Measurements from ENCODE around the gene ANXA11.
A peak's percentile ranks its signal among the peaks of the same experiment; 100 is the strongest.
"Not testable (repeated sequence)": the region's sequence is repeated elsewhere in the genome, so short reads cannot be mapped to it uniquely, and the experiment has no call there.

Gene ANXA11

GRCh38 chr10:80144696-80145131 lies 60.6 kb downstream of the ANXA11 start:
- DNase-seq = peak; percentile 15

DNA sequence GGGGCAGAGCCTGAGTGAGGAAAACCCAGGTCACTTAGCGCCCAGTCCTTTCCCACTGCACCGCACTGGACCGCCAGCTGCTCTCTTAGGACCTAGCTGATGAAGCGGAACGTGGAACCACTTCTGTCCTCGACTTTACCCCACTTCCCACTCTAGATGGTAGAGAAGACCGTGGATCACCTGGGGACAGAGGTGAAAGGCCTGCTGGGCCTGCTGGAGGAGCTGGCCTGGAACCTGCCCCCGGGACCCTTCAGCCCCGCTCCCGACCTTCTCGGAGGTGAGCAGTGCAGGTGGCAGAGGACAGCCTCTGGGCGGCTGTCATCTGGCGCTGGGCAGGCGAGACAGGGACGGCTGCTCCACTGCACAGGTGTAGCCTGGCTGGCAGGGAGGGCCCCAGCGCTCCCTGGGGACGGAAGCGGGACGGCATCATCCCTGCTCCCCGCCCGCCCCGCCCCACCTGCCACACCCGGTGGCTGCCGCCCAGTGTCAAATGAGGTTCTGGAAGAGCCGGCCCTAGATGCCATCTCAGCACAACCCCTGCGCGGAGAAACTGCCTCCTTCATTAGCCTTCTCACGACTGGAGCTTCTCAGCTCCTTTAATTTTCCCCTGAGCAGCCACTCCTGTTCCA lies 61.2 kb downstream of the ANXA11 start:
- DNase-seq = peak; percentile 17

DNA sequence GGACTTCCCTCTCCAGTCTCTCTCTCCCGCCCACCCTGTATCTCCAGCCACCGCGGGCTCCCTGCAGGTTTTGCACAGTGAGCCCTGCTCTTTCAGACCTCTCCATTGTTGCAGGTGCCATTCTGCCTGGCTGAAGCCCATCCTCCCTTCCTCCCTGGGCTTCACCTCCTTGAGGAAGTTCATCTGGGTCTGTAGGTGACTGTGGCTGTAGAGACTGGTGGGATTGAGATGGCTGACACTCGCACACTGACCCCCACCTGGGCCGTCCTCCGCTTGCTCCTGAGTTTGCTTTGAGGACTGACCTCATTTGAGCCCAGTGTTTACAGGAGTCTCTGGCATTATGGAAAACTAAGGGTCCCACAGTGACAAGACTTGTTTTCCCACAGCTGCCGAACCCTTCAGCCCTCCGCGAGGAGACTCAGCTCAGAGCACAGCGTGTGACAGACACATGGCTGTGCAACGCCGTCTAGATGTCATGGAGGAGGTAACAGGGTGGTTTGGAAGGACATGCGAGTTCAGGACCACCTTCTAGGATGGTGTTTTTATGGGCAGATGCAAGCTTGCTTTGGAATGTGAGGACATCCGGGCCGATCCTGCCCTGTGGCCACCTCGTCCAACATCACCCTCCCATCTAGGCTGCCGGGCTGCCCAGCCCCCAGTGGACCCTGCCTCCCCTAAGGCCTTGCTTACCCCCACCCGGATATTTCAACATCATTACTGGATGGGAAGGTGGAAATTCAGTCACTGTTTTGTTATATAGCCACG lies 63.5 kb downstream of the ANXA11 start:
- no peak for DNase-seq

- no peak for DNase-seq
Measured at GRCh38 chr10:80140251-80140650, 65.1 kb downstream of the ANXA11 start.

DNA sequence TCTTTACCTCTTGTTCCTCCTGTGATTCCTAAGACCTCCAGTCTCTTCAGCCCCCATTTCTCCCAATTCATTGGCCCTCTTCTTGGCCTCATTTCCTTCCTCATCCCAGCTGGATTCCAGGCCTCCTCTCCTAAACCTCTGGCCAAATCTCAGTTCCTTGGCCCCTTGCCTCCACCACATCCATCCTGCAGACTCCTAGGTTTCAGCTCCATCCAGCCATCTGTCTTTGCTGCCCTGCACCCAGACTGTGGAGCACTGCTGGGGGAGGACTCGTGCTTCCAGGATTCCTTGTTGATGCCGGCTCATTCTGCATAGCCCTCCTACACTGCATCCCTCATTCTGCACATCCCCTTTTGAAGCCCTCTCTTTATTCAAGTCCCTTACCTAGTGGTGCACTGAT lies 66.1 kb downstream of the ANXA11 start:
- no peak for DNase-seq

DNA sequence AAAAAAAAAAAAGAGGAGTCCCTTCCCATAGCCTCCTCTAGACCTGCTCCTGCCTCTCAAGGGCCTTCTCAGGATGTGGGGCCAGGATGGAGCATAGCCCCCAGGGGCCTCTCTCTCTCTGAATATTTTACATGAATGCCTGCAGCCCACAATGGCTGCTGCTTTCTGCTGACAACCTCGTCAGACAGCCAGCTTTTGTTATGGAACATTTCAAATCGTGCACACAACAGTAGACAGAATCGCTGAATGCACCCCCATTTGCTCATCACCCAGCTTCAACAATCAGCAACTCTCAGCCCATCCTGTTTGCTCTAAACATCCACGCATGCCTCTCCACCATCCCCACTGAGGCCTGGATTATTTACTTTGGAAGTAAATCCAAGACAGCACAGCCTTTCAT lies 67.4 kb downstream of the ANXA11 start:
- DNase-seq = no peak

GRCh38 chr10:80137031-80137862 lies 68.1 kb downstream of the ANXA11 start:
- no peak for DNase-seq

GRCh38 chr10:80136134-80136571 lies 69.2 kb downstream of the ANXA11 start:
- no peak for DNase-seq

GRCh38 chr10:80133687-80134086 lies 71.7 kb downstream of the ANXA11 start:
- DNase-seq = not testable (repeated sequence)

DNA sequence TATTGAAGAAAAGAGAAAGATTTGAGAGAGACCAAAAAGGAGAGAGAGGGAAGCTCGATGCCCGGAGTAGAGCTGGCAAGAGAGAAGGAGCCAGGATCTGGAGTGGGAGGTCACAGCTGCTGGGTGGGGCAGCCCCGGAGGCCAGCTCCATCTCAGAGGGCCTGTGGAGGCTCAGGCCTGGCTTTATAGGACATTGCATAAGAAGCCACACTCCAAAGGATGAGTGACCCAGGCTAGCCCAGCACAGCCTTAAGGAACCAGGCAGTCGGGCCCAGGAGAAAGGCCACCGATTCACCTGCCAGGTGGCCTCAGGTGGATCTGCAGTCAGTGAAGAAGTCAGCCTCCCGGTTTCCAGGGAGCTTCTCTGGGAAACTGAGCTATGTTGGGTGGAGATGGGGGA lies 72.1 kb downstream of the ANXA11 start:
- DNase-seq = no peak

GRCh38 chr10:80132299-80133139 lies 72.8 kb downstream of the ANXA11 start, which contains the start of gene PLAC9:
Gene PLAC9 (plus strand): TSS chr10:80132730. CDS start chr10:80132763, 33 bp downstream.
- DNase-seq = no peak

DNA sequence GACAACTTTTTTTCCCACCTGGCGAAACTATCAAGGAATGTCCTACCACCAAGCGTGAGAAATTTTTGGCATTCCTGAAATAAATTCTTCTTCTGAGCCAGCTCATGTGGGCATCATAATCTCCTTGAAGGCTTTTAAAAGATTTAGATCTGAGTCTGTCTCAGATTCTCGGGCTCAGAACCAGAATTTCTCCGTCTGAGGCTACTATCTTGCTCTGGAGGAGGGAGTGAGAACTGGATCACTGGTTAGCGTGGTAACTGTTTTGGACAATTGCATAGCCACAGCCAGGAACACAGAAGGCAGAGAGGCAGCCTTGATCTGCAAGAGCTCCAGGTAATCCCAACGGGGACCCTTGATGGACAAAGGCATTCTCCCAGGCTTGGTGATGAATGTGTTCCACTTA lies 73.8 kb downstream of the ANXA11 start:
- DNase-seq = no peak

- no peak for DNase-seq
Measured at GRCh38 chr10:80126876-80127275, 78.5 kb downstream of the ANXA11 start.

GRCh38 chr10:80122746-80123145 lies 82.6 kb downstream of the ANXA11 start:
- DNase-seq = no peak

- DNase-seq = no peak
Measured at GRCh38 chr10:80122110-80122710, 83.1 kb downstream of the ANXA11 start.

DNA sequence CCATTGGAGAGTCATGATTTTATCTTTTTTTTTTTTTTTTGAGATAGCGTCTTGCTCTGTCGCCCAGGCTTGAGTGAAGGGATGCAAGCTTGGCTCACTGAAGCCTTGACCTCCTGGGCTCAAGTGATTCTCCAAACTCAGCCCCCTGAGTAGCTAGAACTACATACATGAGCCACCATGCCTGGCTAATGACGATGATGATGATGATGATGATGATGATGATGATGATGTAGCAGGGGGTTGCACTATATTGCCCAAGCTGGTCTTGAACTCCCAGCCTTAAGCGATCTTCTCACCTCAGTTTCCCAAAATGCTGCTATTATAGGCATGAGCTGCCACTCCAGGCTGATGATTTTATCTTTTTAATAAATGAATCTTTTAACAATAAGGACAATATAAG lies 86.7 kb downstream of the ANXA11 start:
- no peak for DNase-seq

DNA sequence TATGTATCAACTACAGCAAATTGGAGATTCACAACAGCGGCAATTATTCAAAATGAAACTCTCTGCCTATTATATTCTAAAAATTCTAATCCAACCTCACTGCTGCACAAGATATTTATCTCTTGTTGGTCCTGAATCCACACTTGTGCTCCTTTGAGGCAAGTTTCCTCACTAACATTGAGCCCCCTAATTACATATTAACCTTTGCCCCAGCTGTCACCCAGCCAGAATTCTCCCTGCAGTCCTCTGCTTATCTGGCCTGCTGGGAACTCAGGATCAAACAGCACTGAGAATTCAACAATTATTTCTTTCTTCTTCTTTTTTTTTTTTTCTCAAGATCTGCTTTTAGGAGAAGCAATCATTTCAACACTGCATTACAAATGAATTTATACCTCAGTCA lies 94.4 kb downstream of the ANXA11 start:
- no peak for DNase-seq

DNA sequence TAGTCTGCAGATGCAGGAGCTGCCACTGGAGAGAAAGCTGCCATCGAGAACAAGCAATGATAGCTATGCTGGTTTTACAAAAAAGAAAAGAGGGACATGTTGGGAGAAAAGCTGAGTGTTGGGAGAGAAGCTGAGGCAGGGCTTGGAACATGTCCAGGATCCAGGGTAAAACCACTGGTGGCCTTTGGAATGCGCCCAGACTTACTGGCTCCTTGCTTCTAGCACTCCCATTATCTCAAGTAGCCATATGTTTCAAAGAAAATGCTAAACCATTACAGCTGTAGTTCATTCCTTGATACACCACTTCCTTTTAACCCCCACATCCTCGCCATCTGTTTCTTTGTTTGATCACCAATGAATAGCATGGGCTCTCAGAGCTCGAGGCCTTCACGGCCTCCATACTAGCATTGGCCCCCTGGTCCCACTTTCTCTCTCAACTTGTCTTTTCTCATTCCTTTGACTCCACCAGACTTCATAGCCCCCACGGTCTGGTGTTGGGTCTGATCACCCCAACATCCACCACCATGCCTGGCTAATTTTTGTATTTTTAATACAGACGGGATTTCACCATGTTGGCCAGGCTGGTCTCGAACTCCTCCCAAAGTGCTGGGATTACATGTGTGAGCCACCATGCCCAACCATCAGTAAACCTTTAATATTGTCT lies 96.6 kb downstream of the ANXA11 start:
- DNase-seq = no peak

DNA sequence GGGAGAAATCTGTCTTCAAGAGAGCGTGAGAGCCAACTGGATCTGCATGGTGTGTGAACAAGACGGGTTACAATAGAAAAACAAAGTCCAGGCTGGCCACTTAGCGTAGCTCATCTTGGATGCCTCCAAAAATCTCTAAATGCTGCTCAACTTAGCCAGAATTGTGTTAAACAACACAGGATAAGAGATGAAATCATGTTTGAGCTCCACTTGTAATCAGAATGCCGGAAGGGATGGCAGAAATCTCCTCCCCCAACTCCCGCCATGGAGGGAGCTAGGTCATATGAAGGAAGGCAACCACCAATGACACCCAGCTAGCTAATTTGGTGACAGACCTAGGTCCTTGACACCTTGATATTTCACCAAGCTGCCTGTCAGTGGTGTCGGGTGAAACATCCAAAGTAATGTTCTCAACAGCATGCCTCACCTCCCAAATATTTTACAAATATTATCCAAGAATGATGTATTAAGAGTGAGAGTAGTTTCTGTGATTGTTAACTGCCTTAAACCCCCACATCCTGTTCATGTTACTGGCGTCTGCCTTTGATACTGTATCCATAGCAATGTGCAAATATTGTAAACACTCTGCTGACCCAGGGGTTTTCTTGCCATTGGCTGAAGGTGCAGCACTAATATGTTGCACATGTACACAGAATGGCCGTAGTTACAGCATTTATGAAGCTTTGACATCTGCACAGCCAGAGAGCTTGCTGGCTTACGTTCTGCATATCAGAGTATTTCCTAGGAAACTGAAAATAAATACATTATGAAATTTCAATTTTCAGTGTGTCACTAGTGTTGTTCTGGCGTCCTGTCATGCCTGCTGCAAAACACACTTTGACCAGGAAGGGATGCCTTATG lies 101.0 kb downstream of the ANXA11 start:
- DNase-seq = peak; percentile 46

Data from CD4-positive, alpha-beta T cell treated with Interleukin-12 subunit alpha and Interleukin-12 subunit beta, for 1 hour (primary cell).